ENCODE data around the gene NTMT1.

NTMT1 gene

GRCh38 chr9:129678844-129679243, 52.9 kb downstream of the NTMT1 start:
- DNase-seq (ENCODE audit: low read depth), result no peak

DNA sequence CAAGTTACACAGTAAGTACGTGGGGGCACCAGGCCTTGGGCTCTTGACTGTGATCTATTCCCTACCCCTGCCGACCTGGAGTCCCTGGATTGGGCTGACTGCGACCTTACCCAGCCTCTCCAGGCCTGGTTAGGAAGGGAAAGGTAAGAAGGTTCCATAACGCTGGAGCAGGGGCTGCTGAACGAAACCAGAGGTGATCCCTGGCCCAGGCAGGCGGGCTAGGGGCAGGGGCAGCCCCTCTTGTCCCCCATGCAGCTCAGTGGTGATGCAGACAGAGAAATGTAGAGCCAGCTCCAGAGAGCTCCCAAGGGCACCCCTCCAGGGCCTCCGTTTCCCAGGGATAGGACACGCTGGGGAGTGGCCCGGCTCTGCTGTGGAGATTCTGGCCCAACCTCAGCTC, 53.6 kb downstream of the NTMT1 start:
- DNase-seq (ENCODE audit: low read depth), result no peak

GRCh38 chr9:129681924-129682323, 56.0 kb downstream of the NTMT1 start:
- no peak for DNase-seq (ENCODE audit: low read depth)

- DNase-seq (ENCODE audit: low read depth), result no peak
Observed at GRCh38 chr9:129682381-129682780, 56.4 kb downstream of the NTMT1 start.

- no peak for DNase-seq (ENCODE audit: low read depth)
Observed at GRCh38 chr9:129685220-129685932, 59.4 kb downstream of the NTMT1 start.

Measured in HS-5 (cell line).